A549 (cell line): ENCODE data around the gene SLC40A1. TPM values are rescaled to one million over a fixed set of nuclear protein-coding genes. Genes with fewer than 3 reads are reported as not detected.

ENCODE experiments used
- ATAC-seq, 2 experiments: fragments of 200-7000 bp in 1 of 2; fragments of >200 bp in 1 of 2; cut with Nextera tagmentation in 1 of 2; cut with Tn5 transposase in 1 of 2; 3 replicates each; pipeline versions ENCODE4 v1.8.0 to v1.9.1; 2018 to 2020; ENCODE audit warnings: mild to moderate bottlenecking in 1 of 2, moderate library complexity in 1 of 2
- CTCF ChIA-PET: fragments of 300-600 bp; sonication (Branson Sonifier 250); formaldehyde crosslinking; extraction: SDS; loops from one replicate; lab custom pipeline; 2021; ENCODE audit warnings: antibody characterized with exemption, inconsistent platforms; lab: Yijun Ruan, JAX
- POLR2A ChIA-PET: fragments of 350-600 bp; formaldehyde crosslinking; extraction: SDS; loops from one replicate; lab custom pipeline; 2021; ENCODE audit warnings: antibody characterized with exemption, inconsistent platforms; lab: Yijun Ruan, JAX
- DNase-seq, 2 experiments: peaks; one replicate each; pipeline versions ENCODE4 v3.0.0 to v3.0.0-alpha.2; 2011 to 2016; ENCODE audit warnings: low read depth in 1 of 2, low spot score in 1 of 2
- FAIRE-seq: peaks from 2 replicates; lab custom pipeline; 2011; peaks lifted over from hg19 to GRCh38; lab: Jason Lieb, UNC
- H3K27ac ChIP-seq, 2 experiments: fragments of >200 bp; sonication (Bioruptor Twin); formaldehyde crosslinking; 3 replicates each; pipeline ENCODE4 v1.5.1; 2016 to 2017
- H3K4me1 ChIP-seq: fragments of >200 bp; sonication (Bioruptor Twin); formaldehyde crosslinking; 3 replicates; pipeline ENCODE4 v1.6.1; 2016
- H3K4me2 ChIP-seq: fragments of >200 bp; sonication (Bioruptor Twin); formaldehyde crosslinking; 3 replicates; pipeline ENCODE4 v1.6.1; 2016
- H3K4me3 ChIP-seq: fragments of >200 bp; sonication (Bioruptor Twin); formaldehyde crosslinking; 3 replicates; pipeline ENCODE4 v1.5.1; 2016
- H3K9me3 ChIP-seq: fragments of >200 bp; sonication (Bioruptor Twin); formaldehyde crosslinking; 3 replicates; pipeline ENCODE4 v1.6.1; 2016
- BHLHE40 ChIP-seq: IDR thresholded peaks from 2 replicates; pipeline ENCODE4 v1.6.1; 2012; ENCODE audit warnings: low read depth, low read length, inconsistent platforms
- CHD2 ChIP-seq: fragments of 150-350 bp; IDR thresholded peaks from 2 replicates; pipeline ENCODE4 v1.6.1; 2014; ENCODE audit warnings: low read length; ENCODE audit not compliant: partially characterized antibody
- EHF ChIP-seq: fragments of 250-450 bp; sonication (Bioruptor Pico); IDR thresholded peaks from 2 replicates; pipeline ENCODE4 v1.5.0; 2020; ENCODE audit warnings: mild to moderate bottlenecking
- EHMT2 ChIP-seq: fragments of 200-600 bp; sonication (generic); IDR thresholded peaks from 2 replicates; pipeline ENCODE4 v1.6.1; 2016; ENCODE audit warnings: antibody characterized with exemption, low read depth, mild to moderate bottlenecking, moderate library complexity
- FOSB ChIP-seq: fragments of 250-450 bp; sonication (Bioruptor Pico); IDR thresholded peaks from 2 replicates; pipeline ENCODE4 v1.5.0; 2020; ENCODE audit warnings: mild to moderate bottlenecking, moderate library complexity
- FOXS1 ChIP-seq: fragments of 250-450 bp; sonication (Bioruptor Pico); IDR thresholded peaks from 2 replicates; pipeline ENCODE4 v1.5.0; 2020; ENCODE audit warnings: mild to moderate bottlenecking, moderate library complexity
- HMGXB4 ChIP-seq: fragments of 250-450 bp; sonication (Bioruptor Pico); IDR thresholded peaks from 2 replicates; pipeline ENCODE4 v1.5.0; 2021; ENCODE audit warnings: mild to moderate bottlenecking, moderate library complexity, borderline replicate concordance
- HOXB13 ChIP-seq: fragments of 250-450 bp; sonication (Bioruptor Pico); IDR thresholded peaks from 2 replicates; pipeline ENCODE4 v1.5.0; 2020; ENCODE audit warnings: low read depth, mild to moderate bottlenecking, moderate library complexity
- MAZ ChIP-seq: fragments of 150-350 bp; IDR thresholded peaks from 2 replicates; pipeline ENCODE4 v1.6.1; 2014; ENCODE audit warnings: antibody characterized with exemption, low read depth, low read length, borderline replicate concordance
- RCOR1 ChIP-seq: fragments of 150-350 bp; IDR thresholded peaks from 2 replicates; pipeline ENCODE4 v1.6.1; 2014; ENCODE audit warnings: antibody characterized with exemption, low read length, low read depth
- REST ChIP-seq: fragments of 200-600 bp; sonication (generic); IDR thresholded peaks from 2 replicates; pipeline ENCODE4 v1.6.1; 2016; ENCODE audit warnings: antibody characterized with exemption, mild to moderate bottlenecking, moderate library complexity
- RFX5 ChIP-seq: fragments of 450-650 bp; IDR thresholded peaks from 2 replicates; pipeline ENCODE4 v1.7.1; 2014; ENCODE audit warnings: antibody characterized with exemption, mild to moderate bottlenecking, moderate library complexity
- TFCP2L1 ChIP-seq: fragments of 250-450 bp; sonication (Bioruptor Pico); IDR thresholded peaks from 2 replicates; pipeline ENCODE4 v1.5.0; 2021; ENCODE audit warnings: mild to moderate bottlenecking
- TP53 ChIP-seq: fragments of 250-450 bp; sonication (Bioruptor Pico); IDR thresholded peaks from 2 replicates; pipeline ENCODE4 v1.5.0; 2021; ENCODE audit warnings: mild to moderate bottlenecking, moderate library complexity
- ZC3H11A ChIP-seq: fragments of 450-650 bp; IDR thresholded peaks from 2 replicates; pipeline ENCODE4 v1.6.1; 2014; ENCODE audit warnings: antibody characterized with exemption, mild to moderate bottlenecking
- ZFP36 ChIP-seq: fragments of 450-650 bp; IDR thresholded peaks from 2 replicates; pipeline ENCODE4 v1.6.1; 2014; ENCODE audit warnings: borderline replicate concordance; ENCODE audit not compliant: partially characterized antibody
- ZNF302 ChIP-seq: fragments of 250-450 bp; sonication (Bioruptor Pico); IDR thresholded peaks from 2 replicates; pipeline ENCODE4 v1.9.0; 2021; ENCODE audit warnings: inconsistent platforms, mild to moderate bottlenecking, moderate library complexity
- WGBS: methylation state at CpG from one replicate; pipeline ENCODE4 v1.1.6; 2017; ENCODE audit errors: missing lambda C conversion rate; 5-methylcytosine and 5-hydroxymethylcytosine counted together
- polyA plus RNA-seq, 4 experiments: library from polyadenylated mRNA; depleted of rRNA in 3 of 4; stranded (reverse); fragments of >200 nt; fragmentation: RNase III in 1 of 4; extraction: RNeasy Plus Mini Kit Qiagen cat#74134 plus additional on column Dnase treatment in 1 of 4; gene quantifications; 2 replicates in 3 of 4; 3 replicates in 1 of 4; pipeline ENCODE4 v1.2.3, GENCODE V29; 2011 to 2017

Gene SLC40A1
- polyA plus RNA-seq, 2 of the 4 experiments (the other 2 are of a cell fraction) = 8.2 to 12.3 TPM

GRCh38 chr2:189592353-189592984 lies 11.9 kb upstream of the SLC40A1 start:
- ATAC-seq (no peak), DNase-seq (no peak)

GRCh38 chr2:189587780-189588179 lies 7.2 kb upstream of the SLC40A1 start:
- ATAC-seq (no peak), FAIRE-seq (no peak), DNase-seq (no peak)
- Histone ChIP-seq H3K4me1 (no peaks in the 10 kb centered on the region), H3K27ac (no peak overlapping the region), H3K4me2 (no peak overlapping the region), H3K4me3 (no peak overlapping the region), H3K9me3 (no peaks in the 10 kb centered on the region)
- POLR2A ChIA-PET = no interaction called here
- 80% methylated on average over 4 of the region's 4 CpGs for WGBS
- TF ChIP-seq BHLHE40 (no peak), ZFP36 (no peak)
- CTCF ChIA-PET = no interaction called here

More at GRCh38 chr2:189592353-189592984, 11.9 kb upstream of the SLC40A1 start:
- ChIA-PET CTCF (interaction anchor here (0.6 kb wide), 1 partner anchor 35 kb away, joined by 4 read pairs; no protein-coding TSS in a partner anchor), POLR2A (interaction anchor here (1.4 kb wide), 1 partner anchor 12 kb away, joined by 4 read pairs; the partner anchor contains the start of gene SLC40A1)
- 21% methylated on average over 1 of the region's 1 CpG for WGBS
- H3K4me2 ChIP-seq = no peak overlapping the region
- TF ChIP-seq ZC3H11A = no peak
- no peak for TF ChIP-seq REST
- no peak for TF ChIP-seq FOXS1
- no peak for TF ChIP-seq EHF (CRISPR knock-in tag)
- no peak for TF ChIP-seq HMGXB4 (CRISPR knock-in tag)
- TF ChIP-seq TP53 (CRISPR knock-in tag) = no peak
- no peak for TF ChIP-seq HOXB13 (CRISPR knock-in tag)
- no peak for TF ChIP-seq MAZ
- TF ChIP-seq RCOR1 = no peak
- no peak for TF ChIP-seq CHD2
- no peak for TF ChIP-seq EHMT2
- no peak for TF ChIP-seq TFCP2L1 (CRISPR knock-in tag)
- no peaks in the 10 kb centered on the region for H3K4me1 ChIP-seq
- H3K4me3 ChIP-seq = no peak overlapping the region
- no peaks in the 10 kb centered on the region for H3K9me3 ChIP-seq
- no peak for FAIRE-seq
- no peak overlapping the region for H3K27ac ChIP-seq

- CTCF ChIA-PET = interaction anchor here (0.7 kb wide), 1 partner anchor 15 kb away, joined by 3 read pairs; no protein-coding TSS in a partner anchor
- TF ChIP-seq HMGXB4 (CRISPR knock-in tag) (no peak), ZNF302 (CRISPR knock-in tag) (no peak), FOSB (CRISPR knock-in tag) (no peak), TP53 (CRISPR knock-in tag) (no peak), RFX5 (no peak)
- TF ChIP-seq, all 56 proteins: peak for 0
- H3K4me1 ChIP-seq = no peaks in the 10 kb centered on the region
- no peak overlapping the region for H3K27ac ChIP-seq
- DNase-seq (no peak), FAIRE-seq (no peak), ATAC-seq (no peak)
- H3K4me2 ChIP-seq = no peak overlapping the region
- no peak overlapping the region for H3K4me3 ChIP-seq
- H3K9me3 ChIP-seq = no peaks in the 10 kb centered on the region
- WGBS = 81% methylated on average over 4 of the region's 4 CpGs
- POLR2A ChIA-PET = no interaction called here
Observed at GRCh38 chr2:189585226-189585756, 4.7 kb upstream of the SLC40A1 start.
